Effector CD8-positive, alpha-beta T cell (primary cell): Measurements from ENCODE around the gene UPK2.
"Not testable (repeated sequence)": the region's sequence is repeated elsewhere in the genome, so short reads cannot be mapped to it uniquely, and the experiment has no call there.

Experiments used
- DNase-seq: peaks from one replicate; lab custom pipeline; 2025; lab: John Stamatoyannopoulos, UW

The UPK2 gene

GRCh38 chr11:118988280-118988679 lies 32.2 kb downstream of the UPK2 start:
- no peak for DNase-seq

GRCh38 chr11:118991486-118992038 lies 35.5 kb downstream of the UPK2 start:
- DNase-seq: not testable (repeated sequence)

- DNase-seq: no peak
Observed at GRCh38 chr11:118996926-118997626, 41.0 kb downstream of the UPK2 start.

- peak; percentile 92 for DNase-seq
Observed at GRCh38 chr11:118997627-118998387, 41.7 kb downstream of the UPK2 start, which contains the start of gene CENATAC. Gene CENATAC (plus strand): TSS chr11:118998138. CDS start chr11:118998198, 60 bp downstream.

- no peak for DNase-seq
Observed at GRCh38 chr11:118998388-118998717, 42.3 kb downstream of the UPK2 start.

GRCh38 chr11:118998822-118999221 lies 42.7 kb downstream of the UPK2 start:
- DNase-seq: no peak

- DNase-seq: no peak
Observed at GRCh38 chr11:119000906-119001305, 44.8 kb downstream of the UPK2 start.

GRCh38 chr11:119006656-119007055 lies 50.6 kb downstream of the UPK2 start:
- DNase-seq: no peak
